H54 (cell line): ENCODE measurements around the gene EHD3.

Source experiments
- DNase-seq: peaks from one replicate; pipeline ENCODE4 v3.0.0; 2011; ENCODE audit warnings: low spot score, mixed read lengths; ENCODE audit not compliant: insufficient read length
- FAIRE-seq: peaks from 3 replicates; lab custom pipeline; 2011; peaks lifted over from hg19 to GRCh38; lab: Jason Lieb, UNC
- POLR2A ChIP-seq: IDR thresholded peaks from 2 replicates; pipeline ENCODE4 v1.6.1; 2011; ENCODE audit warnings: low read depth, mild to moderate bottlenecking, low read length

EHD3 gene

DNA sequence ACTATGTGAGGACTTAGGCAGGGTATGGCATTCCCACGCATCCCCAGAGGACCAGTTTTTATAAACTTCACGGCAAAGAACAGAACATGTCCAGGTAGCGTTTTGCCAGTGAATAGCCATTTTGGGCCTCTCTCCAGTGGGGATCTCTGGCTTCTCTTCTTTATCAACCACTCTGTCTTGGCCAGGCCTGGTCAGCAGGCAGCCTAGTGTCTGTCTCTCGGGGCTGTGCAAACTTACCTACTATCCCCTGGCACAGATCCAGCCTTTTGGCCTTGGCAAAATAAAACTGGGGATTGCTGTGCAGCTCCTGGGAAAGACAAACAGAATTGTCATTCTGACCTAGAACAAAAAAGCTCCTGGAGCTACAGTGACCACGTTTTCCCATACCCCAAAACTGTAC lies 31.1 kb upstream of the EHD3 start:
- no peak for DNase-seq
- TF ChIP-seq POLR2A = no peak
- no peak for FAIRE-seq

DNA sequence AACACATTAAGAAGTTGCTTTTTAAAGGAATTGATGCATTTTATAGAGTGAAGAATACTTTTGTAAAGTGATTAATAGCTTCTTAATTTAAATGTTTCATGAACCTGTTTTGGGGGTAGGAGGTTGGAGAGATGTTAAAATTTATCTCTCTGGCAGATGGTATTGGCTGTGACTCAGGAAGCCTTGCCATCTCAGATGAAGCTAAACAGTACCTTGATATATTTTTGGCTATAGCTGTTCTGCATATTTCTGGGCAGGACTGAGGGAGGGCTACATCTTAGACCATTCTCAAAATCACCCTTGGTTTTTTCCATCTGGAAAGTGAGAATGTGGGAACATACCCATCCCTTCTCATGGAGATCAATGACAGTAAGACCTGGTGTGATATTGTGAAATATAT lies 30.0 kb upstream of the EHD3 start:
- FAIRE-seq (no peak), DNase-seq (no peak)
- no peak for TF ChIP-seq POLR2A

DNA sequence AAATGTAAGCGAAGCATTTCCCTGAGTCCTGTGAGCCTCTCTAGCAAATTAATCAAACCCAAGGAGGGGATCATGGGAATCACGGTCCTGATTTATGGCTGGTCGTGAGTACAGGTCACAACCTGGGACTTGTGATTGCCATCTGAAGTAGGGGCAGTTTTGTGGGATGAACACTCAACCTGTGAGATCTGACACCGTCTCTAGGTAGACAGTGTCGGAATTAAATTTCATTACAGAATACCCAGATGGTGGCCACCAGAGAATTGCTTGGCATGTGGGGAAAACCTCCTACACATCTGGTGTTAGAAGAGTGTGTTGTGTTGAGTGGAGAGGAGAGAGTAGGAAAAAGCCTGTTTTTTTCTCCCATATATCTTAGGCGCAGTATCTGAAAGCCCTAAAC lies 29.2 kb upstream of the EHD3 start:
- no peak for DNase-seq
- TF ChIP-seq POLR2A = no peak
- FAIRE-seq = no peak

DNA sequence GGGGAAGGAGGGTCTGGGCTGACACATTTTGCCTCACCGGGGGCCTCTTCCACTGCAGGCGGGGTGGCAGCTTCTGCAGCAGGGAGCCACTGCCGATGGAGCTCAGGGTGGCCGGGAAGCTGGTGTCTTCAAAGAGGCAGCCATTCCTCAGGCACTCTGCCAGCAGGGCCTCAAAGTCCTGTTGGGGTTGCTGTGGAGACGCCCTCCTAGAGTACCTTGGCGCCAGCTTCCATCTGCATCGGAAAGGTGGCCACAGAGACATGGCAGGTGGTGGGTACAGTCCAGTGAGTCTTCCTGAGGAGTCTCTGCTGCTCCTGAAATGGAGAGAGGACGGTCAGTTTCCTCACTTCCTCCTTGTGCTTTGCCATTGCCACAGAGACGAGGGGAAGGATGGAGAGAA lies 28.8 kb upstream of the EHD3 start:
- no peak for FAIRE-seq
- no peak for DNase-seq
- no peak for TF ChIP-seq POLR2A

DNA sequence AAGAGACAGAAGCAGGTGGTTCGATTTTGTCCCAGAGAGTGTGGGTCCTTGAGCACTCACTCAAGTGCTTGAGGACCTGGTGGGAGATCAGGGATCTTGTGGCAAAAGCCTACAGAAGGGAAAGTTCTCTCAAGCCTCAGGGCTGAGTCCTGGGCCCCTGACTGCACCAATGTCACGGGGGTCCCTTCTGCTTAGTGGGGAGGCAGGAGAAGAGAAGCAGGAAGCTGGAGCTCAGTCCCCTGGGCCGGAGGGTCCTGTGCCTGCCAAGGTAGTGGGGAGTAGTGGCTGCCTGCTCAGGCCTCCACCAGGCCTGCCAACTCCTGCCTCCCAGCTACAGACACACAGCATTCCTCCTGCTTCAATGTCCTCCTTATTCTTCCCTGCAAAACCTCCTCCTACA lies 28.3 kb upstream of the EHD3 start:
- no peak for DNase-seq
- no peak for TF ChIP-seq POLR2A
- no peak for FAIRE-seq

DNA sequence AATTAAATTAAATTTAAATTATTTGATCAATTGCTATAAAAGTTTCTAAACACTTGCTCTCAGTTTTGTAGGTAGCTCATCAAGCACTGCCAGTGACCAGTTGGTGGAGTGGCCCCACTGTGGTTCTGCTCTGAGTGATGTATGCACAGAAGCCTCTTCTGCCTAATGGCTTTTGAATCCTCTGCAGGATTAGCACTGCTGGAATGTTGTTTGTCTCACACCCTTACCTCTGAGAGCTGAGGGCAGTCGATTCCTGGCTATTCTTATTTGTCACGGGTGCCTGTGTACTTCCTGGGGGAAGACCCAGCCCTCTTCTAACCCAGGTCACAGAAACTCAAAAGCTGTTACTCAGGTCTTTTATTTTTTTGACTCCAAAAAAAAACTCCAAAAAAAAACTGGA lies 26.2 kb upstream of the EHD3 start:
- FAIRE-seq = no peak
- DNase-seq = no peak
- TF ChIP-seq POLR2A = no peak

DNA sequence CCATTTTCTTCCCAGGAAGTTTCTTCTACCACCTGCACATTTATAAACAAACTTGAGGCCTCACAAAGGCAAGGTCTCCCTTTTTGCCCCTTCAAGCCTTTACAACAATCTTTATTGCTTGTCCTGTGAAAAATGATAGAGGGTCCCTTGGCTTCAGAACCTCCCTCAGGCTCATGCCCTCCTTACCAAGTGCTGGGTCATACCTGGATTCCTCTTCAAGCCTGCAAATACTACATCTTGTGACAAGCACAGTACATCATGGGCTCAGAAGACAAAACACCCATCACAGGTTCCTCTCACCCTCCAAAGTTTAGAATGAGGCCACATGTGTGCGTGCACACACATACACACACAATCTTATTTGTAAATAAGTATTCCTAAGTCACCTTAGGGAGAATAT lies 25.7 kb upstream of the EHD3 start:
- no peak for FAIRE-seq

DNA sequence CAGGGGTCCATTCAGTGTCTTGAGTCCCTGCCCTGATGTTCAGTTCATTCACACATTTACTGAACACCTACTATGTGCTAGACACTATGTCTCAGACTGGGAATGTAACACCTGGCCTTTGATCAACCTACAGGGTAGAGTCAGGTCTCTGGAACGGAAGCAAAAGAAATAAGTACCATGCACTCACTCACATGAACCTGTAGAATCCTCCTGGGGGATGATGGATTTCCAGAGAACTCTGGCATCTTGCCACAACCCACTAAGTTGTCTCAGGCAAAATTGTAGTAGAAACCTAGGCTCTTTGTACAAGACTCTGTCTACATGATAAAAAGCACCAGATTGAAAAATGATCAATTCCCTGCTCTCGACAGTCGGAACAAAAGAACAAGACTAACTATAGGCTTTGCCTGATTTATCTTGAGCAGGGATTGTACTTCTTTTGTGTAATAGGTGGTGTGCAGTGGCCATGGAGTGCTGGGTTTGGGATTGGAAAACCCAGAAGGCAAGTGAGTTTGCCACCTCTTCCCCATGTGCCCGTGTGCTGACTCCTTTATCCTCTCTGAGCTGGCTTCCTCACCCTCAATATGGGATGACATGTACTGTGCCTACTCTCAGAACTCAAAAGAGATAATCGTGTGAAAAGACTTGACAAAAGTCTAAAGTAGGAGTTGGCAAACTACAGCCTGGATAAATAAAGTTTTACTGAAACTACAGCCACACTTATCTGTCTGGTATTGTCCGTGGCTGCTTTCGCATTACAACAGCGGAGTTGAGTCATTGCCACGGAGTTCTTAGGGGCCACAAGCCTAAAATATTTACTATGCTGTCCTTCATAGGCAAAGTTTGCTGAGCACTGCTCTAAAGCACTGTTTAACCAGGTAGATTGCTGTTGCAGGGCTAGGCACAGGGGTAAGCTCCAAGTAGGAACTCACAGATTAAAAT lies 21.0 kb upstream of the EHD3 start:
- FAIRE-seq (no peak), DNase-seq (no peak)
- TF ChIP-seq POLR2A = no peak

More for the DNA sequence above, 25.7 kb upstream of the EHD3 start:
- TF ChIP-seq POLR2A = no peak
- no peak for DNase-seq

DNA sequence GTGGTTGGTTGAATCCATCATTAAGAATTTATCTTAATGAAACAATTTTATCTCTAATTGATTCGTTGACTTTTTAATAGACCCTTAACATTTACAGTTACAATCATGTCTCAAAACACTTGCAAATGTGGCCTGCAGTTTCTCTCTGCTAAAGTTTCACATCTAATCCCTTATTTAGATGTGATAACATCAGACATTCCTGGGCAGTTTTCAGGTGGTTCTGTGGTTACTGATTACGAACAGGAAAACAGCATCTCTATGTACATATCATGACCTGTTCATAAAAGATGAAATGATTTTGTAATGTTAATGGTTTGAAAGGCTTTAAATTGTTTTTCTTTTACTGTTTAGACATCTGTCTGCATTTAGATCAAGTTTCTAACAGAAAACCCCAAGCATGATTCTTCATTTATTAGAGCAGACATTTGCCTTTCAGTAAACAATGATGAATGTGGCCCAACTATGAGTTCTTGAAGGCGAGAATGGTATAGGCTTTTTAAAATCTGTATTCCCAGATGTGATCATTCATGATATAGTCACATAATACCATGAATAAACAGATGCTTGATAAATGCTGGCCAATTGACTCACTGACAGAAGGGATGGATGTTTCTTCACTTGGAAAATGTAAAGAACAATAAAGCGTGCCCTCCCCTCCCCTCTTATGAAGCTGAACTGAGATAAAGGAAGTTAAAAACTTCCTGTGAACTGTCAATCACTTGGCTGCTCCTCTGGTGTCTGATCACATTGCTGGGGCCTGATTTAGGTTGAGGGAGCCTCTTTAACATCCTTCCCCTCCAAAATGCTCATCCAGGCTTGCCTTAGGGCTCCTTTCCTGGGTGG lies 20.1 kb upstream of the EHD3 start:
- no peak for DNase-seq
- no peak for TF ChIP-seq POLR2A
- FAIRE-seq = no peak

DNA sequence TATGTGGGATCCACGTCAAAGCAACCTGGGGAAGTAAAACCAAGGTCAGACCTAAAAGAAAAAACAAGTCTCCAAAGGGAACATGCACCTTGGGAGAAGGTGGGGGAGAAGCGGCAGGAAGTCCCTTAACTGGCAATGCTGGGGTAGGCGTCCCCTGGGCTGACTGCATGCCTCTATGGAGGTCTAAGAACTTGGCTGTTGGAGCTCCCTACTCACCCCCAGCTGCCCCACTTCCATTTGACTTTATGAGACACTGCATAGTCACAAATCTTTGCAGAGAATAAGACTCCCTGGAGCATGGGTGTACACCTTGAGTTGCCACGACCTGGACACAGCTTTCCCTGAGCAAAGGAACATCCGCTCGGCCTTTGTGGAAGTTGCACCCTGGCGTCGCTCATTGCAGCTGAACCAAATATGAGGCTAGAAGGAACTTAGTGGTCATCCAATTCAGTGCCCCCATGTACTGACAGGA lies 19.5 kb upstream of the EHD3 start:
- FAIRE-seq (no peak), DNase-seq (no peak)
- TF ChIP-seq POLR2A = no peak

DNA sequence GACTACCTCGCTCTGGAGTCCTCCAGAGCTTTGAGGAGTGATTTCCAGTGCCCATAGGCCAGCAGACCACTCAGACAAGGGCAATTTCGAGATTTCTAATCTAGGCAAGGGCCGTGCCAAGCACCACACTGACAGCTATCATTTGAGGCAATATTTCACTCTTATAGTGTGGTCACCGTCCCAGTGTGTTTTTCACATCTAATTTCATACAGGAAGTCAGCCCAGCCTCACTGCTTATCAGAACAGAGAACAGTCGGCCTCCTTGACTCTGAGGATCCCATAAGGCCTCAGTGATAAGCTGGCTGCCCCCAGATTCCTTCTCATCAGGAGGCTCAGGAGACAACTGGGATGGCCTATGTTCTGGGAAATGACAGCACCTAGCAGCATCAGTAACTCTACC lies 17.2 kb upstream of the EHD3 start:
- FAIRE-seq (no peak), DNase-seq (no peak)
- no peak for TF ChIP-seq POLR2A

DNA sequence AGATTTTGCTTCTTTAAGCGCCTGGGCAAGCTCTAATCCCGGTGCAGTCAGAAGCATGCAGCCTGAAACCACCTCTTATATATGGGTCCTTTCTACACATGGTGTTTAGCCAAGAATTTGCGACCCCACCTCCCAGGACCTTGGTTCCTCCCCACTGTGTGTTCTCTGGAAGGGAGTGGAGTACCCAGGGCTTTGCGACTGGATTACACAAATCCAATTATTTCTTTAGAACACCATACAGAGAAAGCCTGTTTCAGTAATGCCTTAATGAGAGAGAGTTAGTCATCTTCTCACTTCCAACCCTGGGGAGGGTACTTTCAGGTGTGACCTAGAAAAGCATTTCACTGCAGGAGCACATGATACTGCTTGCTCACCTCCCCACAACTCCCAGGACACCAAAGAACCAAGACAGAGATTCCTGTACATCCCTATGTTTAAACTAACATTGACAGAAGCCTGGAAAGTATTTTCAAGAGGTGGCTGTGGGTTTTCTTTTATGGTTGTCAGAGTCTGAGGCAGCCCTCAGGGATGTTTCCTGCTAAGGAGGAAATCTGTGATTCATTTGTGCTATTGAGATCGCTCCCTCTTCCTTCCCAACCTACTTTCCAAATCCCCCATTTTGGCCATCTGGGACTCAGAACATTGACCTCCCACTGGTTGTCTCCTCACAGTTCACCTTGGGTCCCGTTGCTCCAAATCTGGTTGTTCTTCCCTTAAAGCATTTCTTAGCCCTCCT lies 16.3 kb upstream of the EHD3 start, which contains the start of gene CAPN14:
CAPN14 (minus strand) TSS at position 51 of the 736 bp plus-strand sequence. CDS start 12,068 bp downstream, outside the sequence.
- DNase-seq (no peak), FAIRE-seq (no peak)
- TF ChIP-seq POLR2A = no peak
